Right lung (tissue), 5 donors: Measurements from ENCODE around the gene KLHL29. TPM values are rescaled to one million over a fixed set of nuclear protein-coding genes. Genes with fewer than 3 reads are reported as not detected.

Experiments
- DNase-seq, 2 donors: peaks; one replicate each; pipeline ENCODE4 v3.0.0-alpha.2; 2013
- polyA plus RNA-seq, 5 donors: library from polyadenylated mRNA; unstranded; fragments of 120-200 nt; gene quantifications; one replicate each; pipeline versions ENCODE4 v1.2.1 to v1.2.3, GENCODE V29; 2013; ENCODE audit warnings: inconsistent platforms in 1 of 5, low replicate concordance in 1 of 5; ENCODE audit not compliant: insufficient read length in 5 of 5, insufficient read depth in 1 of 5

Gene KLHL29
- polyA plus RNA-seq, 5 donors, result 1.6 to 2.7 (median 2.1) TPM

DNA sequence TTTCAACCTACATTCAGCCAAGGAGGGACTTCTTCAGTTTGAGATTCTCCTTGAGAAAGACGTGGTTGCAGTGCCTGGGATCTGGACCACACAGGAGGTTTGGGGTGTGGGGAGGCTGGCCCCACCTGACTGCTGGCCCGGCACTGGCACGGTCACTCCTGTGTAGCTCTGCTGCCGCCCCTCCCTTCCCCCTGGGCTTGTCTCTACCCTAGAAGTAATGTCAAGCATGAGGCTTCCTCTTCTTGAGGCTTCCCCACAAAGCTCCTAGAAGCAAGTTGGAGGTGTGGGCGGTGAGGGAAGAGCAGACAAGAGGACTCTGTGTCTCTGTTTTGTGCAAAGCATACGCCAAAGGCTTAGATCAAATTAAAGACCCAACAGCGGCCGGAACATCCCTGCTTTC lies 8.7 kb downstream of the KLHL29 start:
- DNase-seq, result no peak

DNA sequence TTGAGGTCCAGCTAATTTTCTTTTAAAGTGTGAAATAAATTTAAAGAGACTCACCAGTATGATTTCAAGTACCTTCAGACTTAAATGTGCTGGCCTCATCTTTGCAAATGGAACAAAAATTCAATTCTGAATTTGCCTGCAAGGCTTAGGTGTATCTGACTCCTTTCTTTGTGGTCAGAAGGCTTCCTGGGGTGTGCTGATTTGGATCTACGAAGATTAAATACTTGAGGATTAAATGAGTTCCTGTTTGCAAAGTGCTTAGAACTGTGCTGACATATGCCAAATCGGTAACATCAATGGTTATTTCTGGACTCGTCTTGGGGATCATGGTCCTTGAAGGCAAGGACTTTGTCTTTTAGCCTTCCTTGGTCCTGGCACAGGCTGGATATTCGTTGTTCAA lies 9.7 kb downstream of the KLHL29 start:
- DNase-seq, result no peak

DNA sequence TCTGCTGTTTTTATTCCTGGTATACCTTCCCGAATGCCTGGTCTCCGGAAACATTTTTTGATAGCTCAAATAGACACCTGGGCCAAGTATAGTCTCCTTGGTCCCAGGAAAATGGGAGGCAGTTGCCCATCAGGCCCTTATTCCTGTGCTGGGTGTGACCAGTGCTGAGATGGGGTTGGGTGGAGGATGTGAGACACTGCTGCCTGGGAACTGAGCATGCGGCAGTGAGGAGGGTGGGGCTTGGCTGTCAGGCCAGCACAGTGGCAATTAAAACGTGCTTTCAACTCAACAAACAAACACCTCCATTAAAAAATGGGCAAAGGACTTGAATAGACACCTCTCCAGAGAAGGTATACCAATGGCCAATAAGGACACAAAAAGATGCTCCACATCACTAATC lies 12.5 kb downstream of the KLHL29 start:
- no peak for DNase-seq

DNA sequence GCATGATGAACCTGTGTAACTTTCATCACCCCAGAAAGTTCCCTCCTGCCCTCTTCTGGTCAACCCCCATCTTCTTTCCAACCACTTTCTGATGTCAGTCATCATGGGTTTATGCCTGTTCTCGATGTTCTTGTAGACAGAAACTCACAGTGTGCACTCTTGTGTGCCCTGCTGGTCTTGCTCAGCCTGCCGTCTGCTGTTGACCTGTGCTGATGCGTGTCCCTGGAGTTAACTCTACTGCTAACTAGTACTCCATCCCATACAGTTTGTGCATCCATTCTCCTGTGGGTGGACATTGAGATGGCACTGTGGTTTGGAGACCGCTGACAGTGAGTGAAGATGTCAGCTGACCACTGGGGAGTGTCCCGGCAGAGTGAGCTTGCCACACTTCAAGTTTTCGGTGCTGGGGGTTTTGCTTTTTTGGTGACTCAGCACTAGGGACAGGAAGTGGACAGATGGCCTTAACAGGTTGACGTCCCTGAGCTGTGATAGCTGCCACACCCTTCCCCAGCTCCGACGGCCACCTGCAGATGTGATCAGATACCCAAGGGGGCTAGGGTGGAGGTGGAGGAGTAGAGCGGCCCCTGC lies 14.8 kb downstream of the KLHL29 start:
- DNase-seq, result no peak

DNA sequence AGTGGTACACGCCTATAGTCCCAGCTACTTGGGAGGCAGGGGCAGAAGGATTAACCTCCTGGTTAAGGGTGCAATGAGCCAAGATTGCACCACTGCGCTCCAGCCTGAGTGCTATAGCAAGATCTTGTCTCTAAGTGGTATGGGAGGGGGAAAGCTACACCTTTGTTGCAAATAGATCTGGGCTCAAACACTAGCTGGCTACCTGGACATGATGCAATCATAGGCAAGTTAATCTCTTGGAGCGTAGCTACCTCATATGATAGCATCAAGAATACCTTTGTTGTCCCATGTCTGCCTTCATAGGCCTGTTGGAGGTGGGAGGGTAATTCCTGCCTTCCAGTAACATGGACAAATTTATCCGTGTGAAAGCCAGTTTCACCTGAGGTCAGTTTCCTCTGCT lies 15.7 kb downstream of the KLHL29 start:
- no peak for DNase-seq

DNA sequence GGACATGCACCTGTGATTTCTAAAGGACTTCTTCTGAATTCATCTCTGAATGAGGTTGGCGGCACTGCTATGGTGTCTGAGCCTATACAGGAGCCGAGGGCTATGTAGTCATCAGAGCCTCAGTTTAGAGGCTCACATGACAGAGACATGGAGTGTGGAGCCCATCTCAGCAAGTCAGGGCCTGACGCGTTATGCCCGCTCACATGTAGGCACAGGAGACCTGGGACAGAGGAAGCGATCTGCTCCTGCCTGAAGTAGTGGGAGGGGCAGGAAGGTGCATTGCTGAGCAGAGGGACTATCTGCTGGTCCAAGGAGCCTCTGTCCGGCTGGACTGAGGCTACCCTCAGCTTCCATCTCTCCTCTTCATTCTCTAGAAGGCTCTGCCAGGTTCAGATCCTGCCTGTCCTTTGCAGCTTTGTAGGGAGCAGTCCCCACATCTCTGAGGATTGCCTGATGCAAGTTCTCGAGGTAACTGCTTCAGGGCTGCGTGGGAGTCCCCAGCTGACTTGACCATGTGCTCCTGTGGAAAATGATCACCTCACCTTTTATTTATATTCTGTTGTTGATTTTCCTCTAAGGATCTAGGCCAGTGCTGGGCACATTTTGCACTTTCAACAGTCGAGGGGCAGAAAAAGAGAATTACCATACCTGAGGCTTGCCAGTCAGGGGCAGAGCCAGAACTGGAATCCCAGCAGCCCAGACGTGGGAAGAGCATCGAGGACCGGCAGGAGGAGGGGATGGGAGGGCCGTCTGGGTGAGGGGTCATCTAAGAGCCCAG lies 16.6 kb downstream of the KLHL29 start:
- no peak for DNase-seq

DNA sequence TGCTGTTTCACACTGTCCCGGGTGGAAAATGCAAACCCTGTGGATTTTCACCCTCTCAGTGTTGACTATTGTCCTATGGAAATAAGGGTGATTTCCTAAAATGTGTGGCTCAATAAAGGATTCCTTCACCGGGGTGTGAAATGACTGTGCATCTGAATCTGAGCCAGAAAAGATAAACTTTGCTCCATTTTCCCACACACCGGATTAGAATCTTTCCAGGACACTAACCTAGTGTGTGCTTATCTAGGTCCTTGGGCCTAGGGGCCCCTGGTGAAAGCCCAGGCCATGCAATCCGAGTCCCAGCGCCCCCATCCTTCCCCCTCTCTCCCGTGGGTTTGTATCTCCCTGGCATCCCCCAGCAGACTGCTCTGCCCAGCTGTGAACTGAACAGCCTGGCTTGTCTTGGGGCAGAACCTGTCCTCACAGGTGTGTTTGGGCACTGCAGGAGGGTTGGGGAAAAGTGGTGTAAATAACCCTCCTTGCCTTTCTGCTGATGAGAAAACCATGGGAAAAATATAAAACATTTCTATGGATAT lies 17.3 kb downstream of the KLHL29 start:
- DNase-seq, result no peak

DNA sequence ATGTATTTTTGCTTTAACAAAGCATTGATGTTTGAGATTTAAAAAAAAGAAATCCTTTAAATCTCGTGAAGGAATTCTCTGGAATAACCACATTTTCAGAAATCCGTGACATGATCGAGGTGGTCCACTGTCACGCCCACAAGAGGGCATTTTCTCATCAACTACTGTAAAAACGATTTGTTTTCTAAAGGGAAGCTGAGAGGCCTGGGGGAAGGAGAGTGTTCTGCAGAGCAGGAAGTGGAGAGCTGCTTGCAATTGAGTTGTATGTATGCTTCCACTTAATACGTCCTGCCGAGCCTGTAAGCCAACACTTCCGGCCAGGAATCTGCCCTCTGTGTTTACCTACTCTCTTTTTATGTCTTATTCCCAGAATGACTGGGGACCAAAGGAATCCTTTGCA lies 19.4 kb downstream of the KLHL29 start:
- peak in 1 of 2 donors; percentile 59 for DNase-seq

DNA sequence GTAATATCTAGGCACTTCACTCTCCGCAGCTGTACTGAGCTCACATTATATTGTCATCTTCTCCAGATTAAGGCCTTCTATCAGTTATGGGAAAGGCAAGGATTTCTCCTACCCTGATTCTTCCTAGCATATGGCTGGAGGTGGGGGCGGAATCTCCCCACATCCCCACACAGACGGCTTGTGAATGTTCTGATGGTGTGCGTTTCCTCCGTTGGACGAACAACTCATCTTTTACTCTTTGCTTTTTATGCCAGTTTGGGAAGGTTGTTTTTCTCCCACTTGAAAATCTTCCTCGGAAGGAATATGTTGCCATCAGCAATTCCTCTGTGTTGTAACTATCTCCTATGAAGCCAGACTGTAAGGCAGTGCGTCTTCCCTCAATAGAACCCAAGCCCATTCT lies 24.3 kb downstream of the KLHL29 start:
- no peak for DNase-seq

DNA sequence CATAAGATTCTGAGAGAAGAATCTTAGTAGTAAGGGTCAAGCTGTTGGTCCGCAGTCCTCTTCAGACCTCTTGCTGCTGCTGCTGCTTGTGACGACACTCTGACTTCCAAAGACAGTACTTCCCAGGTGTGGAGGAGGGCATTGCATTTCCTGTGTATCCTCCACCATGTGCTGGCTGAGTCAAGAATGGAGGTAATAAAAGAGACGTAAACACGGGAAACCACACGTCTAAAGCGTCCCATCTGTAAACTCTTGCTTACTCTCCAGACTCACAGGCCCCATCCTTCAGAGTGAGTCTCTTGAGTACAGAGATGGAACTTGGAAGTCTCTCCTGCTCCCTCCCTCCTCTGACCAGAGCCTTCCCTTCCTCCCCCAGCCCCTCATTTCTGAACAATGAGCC lies 25.6 kb downstream of the KLHL29 start:
- no peak for DNase-seq

DNA sequence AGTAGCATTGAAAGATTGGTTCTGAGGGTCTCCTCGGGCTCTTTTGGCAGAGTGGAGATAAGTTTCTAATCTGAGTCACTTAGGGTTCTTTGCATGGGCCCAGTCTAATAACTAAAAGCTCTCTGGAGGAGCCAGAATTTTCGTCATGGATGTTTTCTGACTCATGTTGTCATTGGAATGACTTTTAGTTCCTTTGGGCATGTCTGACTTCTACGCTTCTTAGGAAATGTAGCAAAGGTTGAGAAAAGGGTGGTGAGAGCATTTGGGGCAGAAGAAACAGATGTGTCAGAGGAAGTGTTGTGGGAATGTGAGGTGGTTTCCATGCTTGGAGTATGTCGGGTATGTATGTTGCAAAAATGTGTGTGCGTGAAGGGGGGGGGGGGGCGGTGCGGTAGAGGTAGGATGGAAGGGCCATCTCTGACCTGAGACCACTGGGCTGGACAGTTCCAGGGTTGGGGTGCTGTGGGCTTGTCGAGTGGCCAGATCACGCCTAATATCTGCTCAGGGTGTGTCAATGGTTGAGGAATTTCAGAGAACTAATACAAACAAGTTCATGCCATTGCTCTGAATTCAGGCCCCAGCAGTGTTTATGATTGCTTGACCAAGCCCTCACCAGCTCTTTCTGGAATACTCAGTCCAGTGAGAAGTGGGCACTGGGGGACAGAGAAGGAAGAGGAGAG lies 26.9 kb downstream of the KLHL29 start:
- no peak for DNase-seq

DNA sequence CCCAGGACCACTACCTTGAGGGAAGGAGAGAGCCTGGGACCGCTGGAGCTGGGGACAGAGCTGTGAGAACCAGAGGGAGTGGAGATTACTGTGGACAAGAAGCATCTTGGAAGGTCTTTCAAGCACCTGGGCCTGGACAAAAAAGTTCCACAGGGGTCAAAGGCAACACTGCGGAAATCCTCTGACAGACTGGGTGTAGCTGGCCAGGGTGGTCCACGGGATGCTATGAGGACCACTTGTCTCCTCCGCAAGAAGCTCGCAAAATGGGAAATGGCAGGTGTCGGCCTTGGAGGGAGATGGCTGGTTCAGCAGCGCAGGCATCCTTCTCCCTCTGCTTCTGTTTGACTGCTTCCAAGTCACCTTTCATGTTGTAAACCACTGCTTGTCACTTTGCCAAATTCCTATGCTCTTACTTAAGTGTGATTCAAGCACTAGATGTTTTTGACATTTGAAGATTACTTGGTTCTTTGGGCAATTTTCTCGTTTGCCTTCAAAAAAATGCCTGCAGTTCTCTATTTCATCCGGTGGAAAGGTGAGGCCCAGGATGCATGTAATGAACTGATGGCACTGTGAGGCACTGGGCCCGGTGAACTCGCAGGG lies 27.7 kb downstream of the KLHL29 start:
- DNase-seq, result no peak

DNA sequence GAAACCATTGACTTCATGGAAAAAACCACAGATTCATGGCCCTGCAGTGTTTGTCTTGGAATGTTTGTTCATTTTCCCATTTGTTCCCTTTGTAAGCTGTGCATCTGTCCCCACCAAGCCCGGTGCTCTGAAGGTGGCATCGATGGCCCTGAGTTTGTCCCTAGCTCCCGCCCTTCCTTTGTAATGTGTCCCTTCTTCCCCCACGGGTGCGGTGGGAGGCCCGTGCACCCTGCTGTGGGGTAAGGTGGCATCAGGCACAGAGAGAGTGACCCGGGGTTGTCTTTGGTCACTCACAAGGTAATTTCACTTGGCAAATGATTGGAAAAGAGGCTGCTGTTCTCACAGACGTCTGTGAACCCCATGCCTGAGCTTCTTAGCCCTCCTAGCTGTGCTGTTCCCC lies 28.7 kb downstream of the KLHL29 start:
- no peak for DNase-seq

DNA sequence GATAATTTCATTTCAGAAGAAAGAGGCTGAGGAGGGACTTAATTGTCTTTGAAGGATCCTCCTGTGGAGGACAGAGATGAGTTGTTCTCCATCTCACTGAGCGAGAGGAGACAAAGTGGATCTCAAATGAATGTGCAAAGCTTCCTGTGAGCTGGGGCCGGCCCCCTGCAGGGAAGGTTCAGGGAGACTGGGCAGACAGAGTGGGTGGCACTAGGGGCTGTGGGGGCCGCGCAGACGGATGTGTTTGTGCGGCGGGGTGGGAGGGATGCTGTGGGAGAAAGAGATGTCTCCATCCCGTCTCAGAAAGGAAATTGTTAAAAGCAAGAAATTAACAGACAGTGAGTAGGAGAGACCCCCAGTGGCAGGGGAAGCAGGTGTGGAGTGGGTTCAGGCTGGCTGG lies 29.1 kb downstream of the KLHL29 start:
- DNase-seq, result no peak

DNA sequence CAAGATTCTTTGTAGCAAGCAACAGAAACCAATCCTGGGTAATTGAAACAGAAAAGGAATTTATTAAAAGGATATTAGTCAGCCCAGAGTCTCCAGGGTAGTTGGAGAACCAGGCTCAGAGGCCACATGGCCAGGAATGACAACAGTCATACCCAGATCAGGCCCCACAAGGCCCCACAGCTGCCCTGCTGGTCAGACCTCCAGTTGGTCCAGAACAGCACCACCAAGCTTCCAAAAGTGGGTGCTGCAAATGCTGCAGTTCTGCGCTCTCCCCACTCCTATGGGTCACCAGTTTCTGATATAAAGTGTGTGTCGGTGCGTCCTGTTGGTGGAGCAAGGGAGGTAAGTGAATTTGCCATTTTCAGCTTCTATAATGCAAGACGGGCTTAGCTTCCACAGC lies 29.9 kb downstream of the KLHL29 start:
- no peak for DNase-seq

DNA sequence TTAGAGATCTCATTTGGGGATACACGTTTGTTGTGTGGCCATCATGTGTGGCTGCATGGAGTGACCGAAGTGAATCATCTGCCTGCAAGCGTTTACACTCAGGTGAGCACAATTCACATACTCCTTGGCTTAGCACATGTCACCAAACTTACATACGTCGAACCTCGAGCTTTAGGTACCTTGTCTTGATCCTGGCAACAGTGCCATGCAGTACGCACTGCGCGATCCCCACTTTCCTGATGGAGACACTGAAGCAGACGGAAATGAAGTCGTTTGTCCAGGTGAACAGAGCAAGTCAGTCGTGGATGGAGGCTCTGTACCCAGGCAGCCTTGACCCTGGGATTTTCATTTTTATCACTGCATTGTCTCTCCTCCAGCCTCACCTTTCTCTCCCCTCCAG lies 32.3 kb downstream of the KLHL29 start:
- DNase-seq, result no peak

DNA sequence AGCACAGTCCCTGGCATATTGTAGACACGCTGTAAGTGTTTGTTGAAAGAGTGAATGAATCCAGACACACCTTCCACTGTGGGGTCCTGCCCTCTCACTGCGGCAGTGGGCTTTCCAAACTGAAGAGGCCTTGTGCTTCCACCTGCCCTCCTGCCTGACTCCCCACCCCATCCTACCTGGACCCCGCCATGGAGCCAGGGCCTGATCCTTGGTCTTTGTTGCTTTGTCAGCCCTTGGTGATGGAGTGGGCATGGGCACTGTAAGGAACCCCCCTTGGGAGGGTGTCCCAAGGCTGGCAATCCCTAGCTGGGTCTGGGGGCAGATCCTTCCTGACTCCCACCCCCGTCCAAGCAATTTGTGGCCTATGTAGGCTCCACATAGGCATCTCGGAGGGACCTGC lies 33.1 kb downstream of the KLHL29 start:
- DNase-seq, result no peak

DNA sequence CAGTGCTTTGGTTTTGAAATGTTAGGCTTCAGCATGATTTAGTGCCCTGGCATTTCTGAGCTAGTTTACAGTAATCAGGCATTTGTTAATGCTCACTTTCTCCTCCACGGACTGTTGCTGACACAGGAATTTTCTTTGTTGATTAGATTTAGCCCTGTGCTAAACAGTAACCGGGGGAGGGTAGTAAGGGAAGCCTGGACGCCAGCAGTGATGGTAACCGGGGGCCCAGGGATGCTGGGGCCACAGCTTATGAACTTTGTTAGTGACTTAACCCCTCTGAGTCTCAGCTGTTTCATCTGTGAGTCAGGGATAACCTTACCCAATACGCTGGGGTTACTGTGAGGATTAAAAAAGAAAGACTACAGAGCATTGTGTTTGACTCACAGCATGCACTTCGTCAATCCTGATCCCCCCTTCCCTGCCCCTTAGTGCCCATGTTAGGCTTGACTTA lies 33.5 kb downstream of the KLHL29 start:
- peak in 1 of 2 donors; percentile 48 for DNase-seq

DNA sequence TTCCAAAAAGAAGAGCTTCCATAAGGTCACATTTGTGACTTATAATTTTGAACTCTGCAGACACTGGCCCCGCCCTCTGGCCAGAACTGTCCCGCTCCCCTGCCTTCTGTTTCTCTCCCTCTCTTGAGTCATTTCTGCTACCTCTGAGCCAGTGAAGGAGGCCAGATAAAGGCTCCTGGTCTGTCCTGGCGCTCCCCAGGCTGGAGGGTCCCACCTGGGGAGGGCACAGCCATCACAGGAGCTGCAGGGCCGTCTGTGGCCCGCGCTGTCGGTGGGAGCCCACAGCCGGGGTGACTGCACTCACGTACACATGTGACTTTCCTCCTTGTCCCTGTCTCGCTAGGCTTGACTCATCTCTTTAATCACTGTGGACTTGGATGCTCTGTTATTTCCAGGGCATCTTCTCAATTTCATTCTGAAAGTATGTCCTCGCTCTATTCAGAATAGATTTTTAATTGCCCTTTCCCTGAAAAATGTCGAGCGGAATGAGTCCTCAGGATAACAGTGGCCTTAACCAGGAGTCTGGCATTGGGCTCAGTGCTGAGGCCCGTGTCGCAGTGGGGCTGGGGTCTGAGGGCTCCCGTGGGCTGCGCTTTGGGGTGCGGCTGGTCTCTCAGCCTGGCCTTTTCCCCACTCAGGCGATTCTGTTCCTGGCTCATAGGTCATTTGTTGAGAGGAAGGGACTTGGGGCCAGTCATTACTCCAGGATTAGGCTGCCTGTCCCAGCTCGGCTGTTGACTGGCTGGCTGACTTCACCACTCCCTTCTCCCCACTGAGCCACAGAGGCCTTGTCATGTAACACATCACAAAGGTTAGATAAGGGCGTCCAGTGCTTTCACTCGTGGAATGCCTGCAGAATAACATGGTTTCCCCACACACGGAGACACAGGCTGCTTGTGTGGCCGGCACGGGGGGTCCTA lies 34.5 kb downstream of the KLHL29 start:
- DNase-seq, result no peak

DNA sequence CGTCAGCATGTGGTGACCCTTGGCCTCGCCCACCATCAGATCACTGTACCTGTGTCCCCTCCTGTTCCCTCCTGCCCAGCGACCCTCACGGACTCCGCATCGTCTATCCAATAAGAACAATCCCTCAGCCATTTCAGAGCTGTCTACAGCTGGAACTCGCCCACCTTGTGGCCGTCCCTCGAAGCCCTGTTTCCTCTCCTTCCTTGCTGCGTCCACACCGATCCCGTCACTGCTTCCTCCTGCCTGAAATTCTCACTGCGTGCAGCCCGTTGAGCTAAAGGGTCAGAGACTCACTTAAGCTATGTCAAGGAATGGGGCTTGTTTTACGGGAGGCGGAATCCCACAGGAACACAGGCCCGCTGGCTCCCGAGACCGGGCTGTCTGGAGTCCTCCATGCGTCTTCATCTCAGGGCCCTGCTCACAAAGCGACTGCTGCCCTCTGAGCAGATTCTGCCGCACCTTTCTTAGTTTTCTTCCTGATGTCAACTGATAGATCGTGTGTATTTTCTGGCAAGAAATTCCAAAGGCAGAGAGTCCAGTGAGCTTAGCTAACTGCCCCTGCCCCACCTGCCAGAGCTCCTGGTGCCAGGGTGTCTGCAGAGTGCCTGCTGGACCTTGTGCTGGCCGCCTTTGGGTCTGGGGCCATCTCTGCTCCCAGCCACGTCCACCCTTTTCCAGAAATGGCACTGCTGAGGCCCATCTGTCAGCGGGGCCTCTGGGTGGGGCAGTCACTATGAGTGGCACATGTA lies 35.3 kb downstream of the KLHL29 start:
- no peak for DNase-seq
